ELF-1 (cell line): Measurements from ENCODE around the gene GHDC.
"Not testable (repeated sequence)": the region's sequence is repeated elsewhere in the genome, so short reads cannot be mapped to it uniquely, and the experiment has no call there.

Source experiments
- DNase-seq: peaks from one replicate; pipeline ENCODE4 v3.0.0-alpha.2; 2016; ENCODE audit warnings: low read depth, low spot score

The GHDC gene

DNA sequence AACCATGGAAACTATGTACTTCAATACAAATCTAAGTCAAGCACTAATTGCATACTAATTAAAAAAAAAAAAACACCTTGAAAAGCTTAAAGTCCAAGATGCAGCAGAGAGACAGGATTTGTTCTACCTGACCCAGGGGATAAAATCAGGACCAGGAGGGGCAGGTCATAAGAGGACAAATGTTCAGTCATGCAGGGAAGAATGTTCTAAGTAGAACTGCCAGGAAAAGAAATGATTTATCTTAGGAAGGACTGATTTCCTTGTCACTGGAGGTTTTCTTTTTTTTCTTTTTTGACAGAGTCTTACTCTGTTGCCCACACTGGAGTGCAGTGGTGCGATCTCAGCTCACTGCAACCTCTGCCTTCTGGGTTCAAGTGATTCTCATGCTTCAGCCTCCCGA lies 9.1 kb upstream of the GHDC start:
- no peak for DNase-seq

DNA sequence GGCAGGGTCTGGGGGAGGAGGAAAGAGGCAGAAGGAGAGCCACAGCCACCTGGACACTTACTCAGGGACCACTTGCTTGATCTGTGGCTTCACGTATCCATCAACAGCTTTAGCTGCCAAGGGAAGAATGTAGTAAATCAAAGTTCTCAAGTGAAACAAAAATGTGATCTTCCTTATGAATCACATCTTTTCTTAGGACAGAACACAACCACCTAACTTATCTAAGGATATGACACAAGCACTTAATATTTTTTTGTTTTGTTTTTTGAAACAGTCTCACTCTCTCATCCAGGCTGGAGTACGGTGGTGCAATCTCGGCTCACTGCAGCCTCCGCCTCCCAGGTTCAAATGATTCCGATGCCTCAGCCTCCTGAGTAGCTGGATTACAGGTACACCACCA lies 8.4 kb upstream of the GHDC start:
- DNase-seq, result no peak

DNA sequence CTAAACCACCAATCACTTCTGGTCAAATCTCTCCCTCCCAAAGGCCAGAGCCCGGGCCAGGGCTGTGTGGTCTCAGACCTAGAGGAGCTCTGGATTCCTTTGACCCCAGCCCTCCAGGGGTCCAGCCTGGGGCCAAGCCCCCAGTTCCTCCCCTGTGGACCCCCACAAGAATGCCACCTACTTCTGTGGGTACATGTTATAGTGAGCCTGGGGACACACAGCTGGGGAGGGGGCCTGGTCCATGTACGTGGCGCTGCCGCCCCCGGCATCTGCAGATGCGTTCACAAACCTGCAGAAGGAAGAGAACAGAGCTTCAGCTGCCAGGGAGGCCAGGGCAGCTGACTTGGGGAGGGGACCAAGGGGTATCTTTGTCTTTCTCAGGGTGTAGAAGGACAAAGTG lies 7.9 kb upstream of the GHDC start:
- DNase-seq, result no peak

GRCh38 chr17:42201458-42201772 lies 7.1 kb upstream of the GHDC start:
- DNase-seq, result no peak

GRCh38 chr17:42200706-42201457 lies 6.6 kb upstream of the GHDC start:
- DNase-seq, result no peak

- no peak for DNase-seq
Observed at GRCh38 chr17:42199416-42200011, 5.2 kb upstream of the GHDC start.

- DNase-seq, result no peak
Observed at GRCh38 chr17:42198897-42199296, 4.6 kb upstream of the GHDC start.

GRCh38 chr17:42197564-42198156 lies 3.4 kb upstream of the GHDC start:
- DNase-seq, result no peak

GRCh38 chr17:42193216-42193968 lies 902 bp downstream of the GHDC start:
- no peak for DNase-seq

- no peak for DNase-seq
Observed at GRCh38 chr17:42192189-42193126, 1.8 kb downstream of the GHDC start.

GRCh38 chr17:42191275-42191608 lies 3.1 kb downstream of the GHDC start:
- no peak for DNase-seq

DNA sequence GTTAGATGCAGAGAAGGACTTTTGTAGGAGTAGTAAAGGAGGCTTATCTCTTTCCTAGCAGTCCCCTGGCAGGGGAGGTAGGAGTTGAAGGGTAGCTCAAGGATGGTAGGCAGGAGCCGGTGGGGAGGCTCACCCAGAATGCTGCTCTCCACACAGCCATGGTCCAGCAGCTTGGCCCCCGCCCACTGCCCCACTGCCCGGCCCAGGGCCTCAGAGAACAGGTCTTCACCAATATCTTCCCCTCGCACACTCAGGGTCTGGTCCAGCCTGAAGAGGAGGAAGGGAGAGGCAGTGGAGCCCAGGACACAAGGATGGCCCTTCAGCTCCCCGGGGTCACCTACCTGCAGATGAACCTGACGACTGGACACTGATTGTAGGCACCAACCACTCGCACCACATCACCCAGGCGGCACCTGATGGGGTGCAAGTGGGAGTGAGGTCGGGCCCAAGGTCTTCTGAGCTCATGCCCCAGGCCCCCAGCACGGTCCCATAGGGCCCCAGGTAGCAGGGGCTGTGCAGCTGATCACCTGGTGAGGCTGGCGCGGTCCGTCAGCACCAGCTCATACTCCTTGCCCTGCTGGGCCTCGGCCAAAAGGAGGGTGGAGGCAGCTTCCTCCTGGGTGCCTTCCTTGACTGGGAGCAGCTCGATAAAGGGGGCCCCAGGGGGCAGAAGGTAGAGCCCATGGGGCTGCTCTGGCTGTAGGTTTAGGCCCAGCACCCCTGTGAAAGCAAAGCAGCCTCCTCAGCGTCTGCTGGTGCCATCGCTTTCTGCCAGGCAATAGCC lies 3.6 kb downstream of the GHDC start:
- no peak for DNase-seq

GRCh38 chr17:42189651-42189965 lies 4.7 kb downstream of the GHDC start:
- no peak for DNase-seq

GRCh38 chr17:42188749-42189650 lies 5.3 kb downstream of the GHDC start:
- no peak for DNase-seq

DNA sequence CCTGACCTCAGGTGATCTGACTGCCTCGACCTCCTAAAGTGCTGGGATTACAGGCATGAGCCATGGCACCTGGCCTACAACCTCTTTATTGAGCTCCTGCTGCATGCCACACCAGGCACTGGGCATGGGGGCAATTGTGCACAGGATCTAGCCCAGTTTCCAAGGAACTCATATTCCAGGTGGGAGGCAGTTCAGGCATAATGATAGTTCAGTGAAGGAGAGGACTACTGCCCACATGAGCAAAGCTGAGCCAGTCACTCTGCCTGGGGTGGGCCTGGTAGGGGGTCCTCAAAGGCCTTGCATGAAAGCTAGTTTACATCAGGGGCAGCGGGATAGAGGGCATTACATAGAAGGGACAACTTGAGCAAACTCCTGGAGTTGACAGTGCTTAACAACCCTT lies 6.5 kb downstream of the GHDC start:
- DNase-seq, result no peak

- DNase-seq, result not testable (repeated sequence)
Observed at GRCh38 chr17:42186191-42186590, 8.1 kb downstream of the GHDC start.

DNA sequence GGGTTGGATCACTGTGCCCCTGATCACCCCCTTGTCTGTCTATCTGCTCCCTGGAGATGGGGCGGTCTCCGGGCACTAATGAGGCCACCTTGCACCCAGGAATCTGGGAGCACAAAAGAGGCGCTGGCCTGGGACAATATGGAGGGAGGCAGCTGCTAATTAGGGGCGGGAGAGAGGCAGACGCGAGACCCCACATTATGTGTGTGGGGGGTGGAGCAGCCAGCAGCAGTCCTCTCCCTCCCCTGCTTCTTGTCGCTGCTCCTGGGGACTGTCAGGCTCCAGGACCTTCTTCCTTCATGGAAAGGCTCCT lies 8.7 kb downstream of the GHDC start:
- no peak for DNase-seq

DNA sequence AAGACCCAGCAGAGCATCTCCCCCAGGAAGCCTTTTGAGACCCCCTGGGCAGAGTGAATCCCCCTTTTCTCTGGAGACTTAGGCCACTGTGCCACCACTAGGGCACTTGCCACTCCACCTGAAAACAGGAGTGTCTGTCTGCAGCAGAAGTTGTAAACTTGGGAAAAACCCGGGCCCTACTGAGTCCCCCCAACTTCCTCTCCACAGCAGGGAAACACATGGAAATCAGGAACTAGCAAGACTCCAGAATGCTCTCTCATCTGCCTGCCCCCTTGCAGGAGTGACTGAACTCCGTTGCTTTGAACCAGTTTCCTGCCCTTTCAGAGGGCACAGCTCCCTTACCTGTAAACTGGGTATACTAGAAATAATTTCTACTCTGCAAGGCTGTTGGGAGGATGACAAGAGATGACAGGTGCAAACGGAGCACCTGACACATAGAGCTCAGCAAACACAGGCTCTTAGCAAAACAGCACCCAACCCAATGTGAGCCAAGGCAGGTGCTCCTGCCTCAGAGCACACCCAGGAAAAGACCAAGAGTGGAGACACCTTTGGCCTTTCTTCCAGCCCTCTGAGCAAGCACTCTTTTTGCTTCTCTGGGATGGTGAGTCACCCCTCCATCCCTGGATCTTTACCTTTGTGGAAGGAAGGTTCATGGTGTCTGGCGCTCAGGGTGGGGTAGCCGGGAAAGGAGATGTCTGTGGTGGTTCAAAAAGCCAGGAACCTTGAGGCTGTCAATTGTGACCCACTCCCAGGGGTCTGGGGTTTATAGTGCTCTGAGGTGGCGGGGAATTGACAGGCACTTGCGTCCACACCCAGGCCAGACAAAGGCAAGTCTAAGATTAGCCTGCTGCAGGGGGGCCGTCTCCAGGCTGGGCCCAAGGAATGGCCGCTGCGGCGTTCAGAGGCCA lies 9.3 kb downstream of the GHDC start, which contains the start of gene HCRT:
Gene HCRT (minus strand): TSS at position 740 of the 908 bp plus-strand sequence. CDS start 87 bp downstream, at position 653.
- no peak for DNase-seq
